ENCODE data around the gene ANKRD24.
"Not testable (repeated sequence)": the region's sequence is repeated elsewhere in the genome, so short reads cannot be mapped to it uniquely, and the experiment has no call there.

ANKRD24 gene

DNA sequence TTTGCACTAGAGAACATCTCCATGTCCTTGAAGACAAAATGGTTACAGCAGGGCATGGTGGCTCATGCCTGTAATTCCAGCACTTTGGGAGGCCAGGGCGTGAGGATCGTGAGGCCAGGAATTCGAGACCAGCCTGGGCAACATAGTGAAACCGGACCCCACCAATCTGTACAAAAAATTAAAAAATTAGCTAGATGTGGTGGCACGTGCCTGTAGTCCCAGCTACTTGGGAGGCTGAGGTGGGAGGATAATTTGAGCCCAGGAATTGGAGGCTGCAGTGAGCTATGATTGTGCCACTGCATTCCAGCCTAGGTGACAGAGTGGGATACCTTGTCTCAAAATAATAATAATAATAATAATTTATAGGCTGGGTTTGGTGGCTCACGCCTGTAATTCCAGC lies 47.7 kb downstream of the ANKRD24 start:
- not testable (repeated sequence) for DNase-seq (ENCODE audit: low read depth in 2 of 2)

- DNase-seq (ENCODE audit: low read depth in 2 of 2), result not testable (repeated sequence)
Observed at GRCh38 chr19:4231521-4231920, 49.0 kb downstream of the ANKRD24 start.

- not testable (repeated sequence) for DNase-seq (ENCODE audit: low read depth in 2 of 2)
Observed at GRCh38 chr19:4232139-4232538, 49.6 kb downstream of the ANKRD24 start.

DNA sequence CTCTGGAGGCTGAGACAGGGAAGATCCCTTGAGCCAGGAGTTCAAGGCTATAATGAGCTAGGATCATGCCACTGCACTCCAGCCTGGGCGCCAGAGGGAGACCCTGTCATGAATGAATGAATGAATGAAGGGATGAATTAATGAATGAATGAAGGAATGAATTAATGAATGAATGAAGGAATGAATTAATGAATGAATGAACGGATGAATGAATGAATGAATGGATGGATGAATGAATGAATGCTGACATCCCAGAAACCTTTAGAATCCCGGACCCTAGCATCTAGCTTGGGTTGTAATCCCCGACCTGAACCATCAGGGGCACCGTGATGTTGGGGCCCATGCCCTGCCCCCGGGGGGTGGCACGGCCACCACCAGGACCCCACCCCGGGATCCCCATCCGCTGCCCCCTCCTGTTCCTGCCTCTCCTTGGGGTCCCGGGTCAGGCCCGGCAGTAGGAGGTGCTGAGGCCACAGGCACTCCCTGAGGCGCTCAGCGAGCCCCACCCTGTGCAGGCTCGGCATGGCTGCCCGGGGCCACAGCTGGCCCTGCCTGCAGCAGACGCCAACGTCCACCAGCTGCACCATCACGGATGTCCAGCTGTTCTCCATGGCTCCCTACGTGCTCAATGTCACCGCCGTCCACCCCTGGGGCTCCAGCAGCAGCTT lies 50.3 kb downstream of the ANKRD24 start:
- DNase-seq (ENCODE audit: low read depth in 2 of 2), result no peak

DNA sequence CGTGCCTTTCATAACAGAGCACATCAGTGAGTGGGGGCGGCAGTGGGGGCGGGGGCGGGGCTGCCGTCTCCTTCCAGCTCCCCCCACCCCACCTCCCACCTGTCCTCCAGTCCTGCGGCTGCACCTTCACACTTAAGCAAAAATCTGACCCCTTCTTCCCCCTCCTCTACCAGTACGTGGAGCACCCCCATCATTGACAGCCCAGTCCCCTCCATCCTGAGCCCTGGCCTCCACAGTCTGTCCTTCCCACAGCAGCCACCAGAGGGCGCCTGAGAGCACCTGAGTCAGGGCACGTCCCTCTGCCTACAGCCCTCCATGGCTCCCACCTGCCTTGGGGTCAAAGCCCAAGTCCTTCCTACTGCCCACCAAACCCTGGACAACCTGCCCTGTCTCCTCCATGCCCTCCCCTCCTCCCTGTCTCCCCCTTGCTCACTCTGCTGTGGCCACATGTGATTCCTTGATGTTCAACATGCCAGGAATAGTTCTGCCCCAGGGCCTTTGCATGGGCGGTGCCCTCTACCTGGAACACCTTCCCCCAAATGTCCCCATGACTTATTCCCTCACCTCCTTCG lies 50.9 kb downstream of the ANKRD24 start:
- DNase-seq (ENCODE audit: low read depth in 2 of 2), result peak; percentile 25 to 49

- no peak for DNase-seq (ENCODE audit: low read depth in 2 of 2)
Observed at GRCh38 chr19:4234142-4234861, 51.8 kb downstream of the ANKRD24 start.

- DNase-seq (ENCODE audit: low read depth in 2 of 2), result no peak
Observed at GRCh38 chr19:4234862-4235201, 52.3 kb downstream of the ANKRD24 start.

- DNase-seq (ENCODE audit: low read depth in 2 of 2), result not testable (repeated sequence)
Observed at GRCh38 chr19:4237510-4237909, 55.0 kb downstream of the ANKRD24 start.

GRCh38 chr19:4238831-4239230 lies 56.3 kb downstream of the ANKRD24 start:
- no peak for DNase-seq (ENCODE audit: low read depth in 2 of 2)

DNA sequence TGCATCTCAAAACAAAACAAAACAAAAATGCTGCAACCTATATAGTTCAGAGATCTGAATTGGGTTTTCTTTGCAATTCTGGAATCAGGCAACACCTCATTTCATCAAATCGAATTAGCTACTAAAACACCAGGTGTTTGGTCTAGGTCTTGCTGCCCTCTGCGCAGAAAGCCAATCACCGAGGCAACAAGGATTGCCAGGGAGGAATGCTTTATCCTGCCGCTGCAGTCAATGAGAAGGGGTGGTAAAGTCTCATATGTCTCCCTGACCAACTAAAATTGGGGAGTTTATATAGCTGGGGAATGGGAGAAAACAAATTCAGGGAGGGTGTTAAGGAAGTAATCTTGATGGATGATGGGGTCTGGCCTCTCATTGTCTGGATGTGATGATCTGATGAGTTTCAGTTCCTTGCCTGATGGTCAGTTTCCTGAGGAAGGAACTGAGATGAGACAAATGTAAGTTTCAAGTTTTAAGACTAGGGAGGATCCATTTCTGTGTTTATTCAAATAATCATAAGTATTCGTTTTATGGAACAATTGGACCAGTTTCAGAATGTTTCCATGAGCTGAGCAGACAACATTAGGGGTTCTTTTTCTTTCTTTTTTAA lies 59.4 kb downstream of the ANKRD24 start:
- no peak for DNase-seq (ENCODE audit: low read depth in 2 of 2)

GRCh38 chr19:4245938-4246337 lies 63.4 kb downstream of the ANKRD24 start:
- DNase-seq (ENCODE audit: low read depth in 2 of 2), result not testable (repeated sequence)

DNA sequence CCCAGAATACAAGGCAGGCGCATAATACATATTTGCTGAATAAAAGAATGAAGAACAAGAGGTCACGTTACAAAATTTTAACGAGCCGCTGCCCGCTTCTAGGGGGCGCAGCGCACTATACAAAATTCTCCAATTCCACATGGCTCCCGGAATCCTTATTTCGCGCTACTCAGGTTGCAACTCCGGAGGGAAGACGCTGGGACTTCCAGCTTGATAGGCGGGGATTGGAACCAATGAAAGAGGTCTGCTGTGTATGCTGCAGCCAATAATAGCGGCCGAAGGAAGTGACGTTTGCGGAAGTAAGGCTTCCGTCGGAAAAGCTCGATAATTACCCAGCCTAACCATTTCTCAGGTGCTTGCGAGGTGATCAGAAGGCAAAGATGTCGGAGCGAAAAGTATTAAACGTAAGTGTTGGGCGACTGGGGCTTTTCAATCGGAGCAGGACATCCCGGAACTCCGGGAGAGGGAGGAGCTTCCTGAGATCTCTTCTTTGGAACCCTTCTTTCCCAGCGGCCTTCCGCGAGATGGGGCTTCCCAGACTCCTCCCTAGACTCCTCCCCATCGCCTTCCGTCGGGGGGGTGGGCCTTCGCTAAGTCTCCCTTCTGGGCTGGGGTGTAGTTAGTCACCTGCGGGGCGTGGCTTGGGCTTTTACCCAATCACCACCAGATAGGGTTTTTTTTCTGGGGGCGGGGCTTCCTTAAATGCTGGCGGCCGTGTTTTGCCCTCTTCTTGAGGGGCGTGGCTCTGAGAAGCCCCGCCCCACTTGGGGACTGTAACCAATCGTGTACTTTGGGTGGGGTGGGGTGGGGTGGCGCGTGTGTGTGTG lies 64.5 kb downstream of the ANKRD24 start, which contains the start of gene YJU2:
Gene YJU2 (plus strand): TSS at position 314 of the 827 bp plus-strand sequence. CDS start 67 bp downstream, at position 381.
- DNase-seq (ENCODE audit: low read depth in 2 of 2), result peak; percentile 90 to 96

DNA sequence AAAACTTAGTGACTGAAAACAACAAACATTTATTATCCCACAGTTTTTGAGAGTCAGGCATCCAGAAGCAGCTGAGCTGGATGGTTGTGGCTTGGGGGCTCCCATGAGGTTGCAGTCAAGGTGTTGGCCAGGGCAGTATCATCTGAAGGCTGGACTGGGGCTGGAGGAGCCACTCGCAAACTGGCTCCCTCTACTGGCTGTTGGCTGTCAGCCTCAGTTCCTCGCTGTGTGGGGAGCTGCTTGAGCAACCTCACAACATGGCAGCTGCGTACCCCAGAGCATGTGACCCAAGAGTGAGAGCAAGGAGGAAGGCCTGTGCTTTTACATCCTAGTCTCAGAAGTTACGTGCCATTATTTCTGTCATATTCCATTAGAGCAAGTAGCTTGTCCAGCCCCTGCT lies 74.1 kb downstream of the ANKRD24 start:
- DNase-seq (ENCODE audit: low read depth in 2 of 2), result no peak

GRCh38 chr19:4257025-4257424 lies 74.5 kb downstream of the ANKRD24 start:
- no peak for DNase-seq (ENCODE audit: low read depth in 2 of 2)

- DNase-seq (ENCODE audit: low read depth in 2 of 2), result no peak
Observed at GRCh38 chr19:4258181-4258580, 75.7 kb downstream of the ANKRD24 start.

GRCh38 chr19:4260613-4261191 lies 78.2 kb downstream of the ANKRD24 start:
- DNase-seq (ENCODE audit: low read depth in 2 of 2), result no peak

- no peak for DNase-seq (ENCODE audit: low read depth in 2 of 2)
Observed at GRCh38 chr19:4264812-4265211, 82.3 kb downstream of the ANKRD24 start.

DNA sequence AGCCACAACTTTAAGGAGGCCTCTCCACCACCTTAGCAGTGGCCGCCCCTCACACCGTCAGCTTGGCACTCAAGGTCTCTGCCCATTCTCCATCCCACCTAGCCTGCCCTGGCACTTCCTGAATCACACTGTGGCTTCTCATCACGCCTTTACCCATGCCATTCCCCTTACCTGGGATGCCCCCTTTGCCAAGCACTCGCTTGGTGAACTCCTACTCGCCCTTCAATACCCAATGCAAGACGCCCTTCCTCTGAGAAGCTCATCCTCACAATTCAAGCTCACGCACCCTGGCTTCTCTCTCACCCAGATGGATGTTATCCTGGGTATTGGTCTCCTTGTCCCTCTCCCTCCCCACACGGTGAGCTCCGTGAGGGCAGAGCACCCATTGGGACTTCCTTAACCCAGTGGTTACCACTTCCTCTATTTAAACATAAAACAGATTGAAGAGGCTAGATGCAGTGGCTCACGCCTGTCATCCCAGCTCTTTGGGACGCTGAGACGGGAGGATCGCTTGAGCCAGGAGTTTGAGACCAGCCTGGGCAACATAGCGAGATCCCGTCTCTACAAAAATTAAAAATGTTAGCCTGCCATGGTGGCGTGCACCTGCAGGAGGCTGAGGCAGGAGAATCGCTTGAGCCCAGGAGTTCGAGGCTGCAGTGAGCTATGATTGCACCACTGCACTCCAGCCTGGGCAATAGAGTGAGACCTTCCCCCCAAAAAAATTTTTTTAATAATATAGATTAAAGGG lies 83.9 kb downstream of the ANKRD24 start:
- no peak for DNase-seq (ENCODE audit: low read depth in 2 of 2)

GRCh38 chr19:4267101-4267900 lies 84.8 kb downstream of the ANKRD24 start:
- peak; percentile 20 to 45 for DNase-seq (ENCODE audit: low read depth in 2 of 2)
